IMR-90 (cell line): ENCODE results near the gene FOXL1. TPM values are rescaled to one million over a fixed set of nuclear protein-coding genes. Genes with fewer than 3 reads are reported as not detected.

ENCODE experiments used
- ATAC-seq: fragments of 200-7000 bp; cut with Tn5 transposase; 2 replicates; pipeline ENCODE4 v1.9.1; 2020; ENCODE audit warnings: low read depth, mild to moderate bottlenecking, moderate library complexity
- BruUV-seq: library from RNA; stranded (reverse); fragments of 400-500 nt; replicated peaks from 2 replicates; lab custom pipeline; 2021; lab: Mats Ljungman, UMichigan
- CTCF ChIA-PET: fragments of 300-600 bp; formaldehyde crosslinking; extraction: SDS; loops from one replicate; lab custom pipeline; 2021; ENCODE audit warnings: antibody characterized with exemption; lab: Yijun Ruan, JAX
- POLR2A ChIA-PET: fragments of 300-600 bp; sonication (Branson Sonifier 250); formaldehyde crosslinking; loops from one replicate; lab custom pipeline; 2022; ENCODE audit warnings: antibody characterized with exemption; ENCODE audit not compliant: unreplicated experiment; lab: Charles Lee
- DNase-seq: peaks from one replicate; pipeline ENCODE4 v3.0.0; 2013
- H2AFZ ChIP-seq: replicated peaks from 2 replicates; pipeline ENCODE3; 2013; ENCODE audit warnings: low read length, mild to moderate bottlenecking; ENCODE audit not compliant: poor library complexity
- H2AK5ac ChIP-seq: 2 replicates; pipeline ENCODE4 v1.6.1; 2013; ENCODE audit warnings: low read depth, low read length, inconsistent platforms
- H2AK9ac ChIP-seq: replicated peaks from 2 replicates; pipeline ENCODE3; 2013; ENCODE audit warnings: mild to moderate bottlenecking, low read depth, low read length, moderate library complexity; ENCODE audit not compliant: poor library complexity
- H2BK120ac ChIP-seq: 2 replicates; pipeline ENCODE4 v1.6.1; 2013; ENCODE audit warnings: low read depth, low read length, inconsistent platforms
- H2BK15ac ChIP-seq: 3 replicates; pipeline ENCODE4 v1.6.1; 2013; ENCODE audit warnings: low read depth, low read length, inconsistent platforms
- H2BK20ac ChIP-seq: 2 replicates; pipeline ENCODE4 v1.6.1; 2013; ENCODE audit warnings: low read depth, mild to moderate bottlenecking, inconsistent platforms, low read length, moderate library complexity
- H2BK5ac ChIP-seq: 2 replicates; pipeline ENCODE4 v1.6.1; 2013; ENCODE audit warnings: mild to moderate bottlenecking, low read depth, low read length, inconsistent platforms; ENCODE audit not compliant: poor library complexity, severe bottlenecking
- H3K14ac ChIP-seq: replicated peaks from 2 replicates; pipeline ENCODE4 v1.6.1; 2013; ENCODE audit warnings: low read depth, low read length, inconsistent platforms
- H3K18ac ChIP-seq: 2 replicates; pipeline ENCODE4 v1.6.1; 2013; ENCODE audit warnings: low read depth, low read length, control low read depth
- H3K23ac ChIP-seq: 2 replicates; pipeline ENCODE4 v1.6.1; 2013; ENCODE audit warnings: low read depth, low read length, inconsistent platforms
- H3K27ac ChIP-seq: 2 replicates; pipeline ENCODE4 v1.5.1; 2013; ENCODE audit warnings: mild to moderate bottlenecking, control low read depth, low read length; ENCODE audit not compliant: insufficient read depth
- H3K27me3 ChIP-seq: 2 replicates; pipeline ENCODE4 v1.6.1; 2013; ENCODE audit warnings: low read length; ENCODE audit not compliant: control insufficient read depth, insufficient read depth
- H3K36me3 ChIP-seq: 2 replicates; pipeline ENCODE4 v1.6.1; 2013; ENCODE audit warnings: low read length, mixed read lengths; ENCODE audit not compliant: control insufficient read depth, insufficient read depth
- H3K4ac ChIP-seq: 2 replicates; pipeline ENCODE4 v1.6.1; 2013; ENCODE audit warnings: low read depth, low read length, inconsistent platforms
- H3K4me1 ChIP-seq: 2 replicates; pipeline ENCODE4 v1.6.1; 2013; ENCODE audit warnings: low read length, mixed read lengths; ENCODE audit not compliant: control insufficient read depth, insufficient read depth
- H3K4me2 ChIP-seq: 2 replicates; pipeline ENCODE4 v1.6.1; 2013; ENCODE audit warnings: low read depth, mild to moderate bottlenecking, control low read depth, low read length, moderate library complexity
- H3K4me3 ChIP-seq: 2 replicates; pipeline ENCODE4 v1.5.1; 2013; ENCODE audit warnings: low read depth, mild to moderate bottlenecking, control low read depth, low read length, moderate library complexity; ENCODE audit not compliant: insufficient read depth
- H3K56ac ChIP-seq: 2 replicates; pipeline ENCODE4 v1.6.1; 2013; ENCODE audit warnings: low read length, inconsistent platforms; ENCODE audit not compliant: insufficient read depth; ENCODE audit errors: extremely low read depth
- H3K79me1 ChIP-seq, 2 experiments: 2 replicates each; pipeline ENCODE4 v1.6.1; 2013; ENCODE audit warnings: low read length in 2 of 2, inconsistent platforms in 1 of 2, low read depth in 1 of 2
- H3K9ac ChIP-seq: 2 replicates; pipeline ENCODE4 v1.6.1; 2013; ENCODE audit warnings: low read depth, low read length, control low read depth
- H3K9me1 ChIP-seq: 2 replicates; pipeline ENCODE4 v1.6.1; 2013; ENCODE audit warnings: low read length, inconsistent platforms; ENCODE audit not compliant: insufficient read depth
- H3K9me3 ChIP-seq: 2 replicates; pipeline ENCODE4 v1.6.1; 2013; ENCODE audit warnings: low read length; ENCODE audit not compliant: control insufficient read depth, insufficient read depth
- H4K20me1 ChIP-seq: 2 replicates; pipeline ENCODE4 v1.6.1; 2013; ENCODE audit warnings: low read length, inconsistent platforms; ENCODE audit not compliant: insufficient read depth
- H4K5ac ChIP-seq: 2 replicates; pipeline ENCODE4 v1.6.1; 2013; ENCODE audit warnings: mild to moderate bottlenecking, low read depth, low read length, control low read depth
- H4K8ac ChIP-seq, 2 experiments: 2 replicates each; pipeline ENCODE4 v1.6.1; 2013; ENCODE audit warnings: low read depth in 2 of 2, low read length in 2 of 2, control low read depth in 1 of 2, inconsistent platforms in 1 of 2
- H4K91ac ChIP-seq: 2 replicates; pipeline ENCODE4 v1.6.1; 2013; ENCODE audit warnings: low read depth, low read length, inconsistent platforms; ENCODE audit not compliant: insufficient read depth
- BHLHE40 ChIP-seq: fragments of 150-350 bp; IDR thresholded peaks from 2 replicates; pipeline ENCODE4 v1.6.1; 2016; ENCODE audit warnings: mild to moderate bottlenecking, low read depth, low read length
- CHD1 ChIP-seq: IDR thresholded peaks from 2 replicates; pipeline ENCODE4 v1.6.1; 2012; ENCODE audit warnings: low read depth, low read length, improper control_type of control experiment
- MXI1 ChIP-seq: IDR thresholded peaks from 2 replicates; pipeline ENCODE4 v1.6.1; 2012; ENCODE audit warnings: low read depth, mild to moderate bottlenecking, low read length, moderate library complexity, borderline replicate concordance
- POLR2A ChIP-seq: IDR thresholded peaks from 2 replicates; pipeline ENCODE4 v1.6.1; 2012; ENCODE audit warnings: mild to moderate bottlenecking, low read depth, low read length
- RAD21 ChIP-seq: IDR thresholded peaks from 2 replicates; pipeline ENCODE4 v1.6.1; 2012; ENCODE audit warnings: low read length, improper control_type of control experiment
- RCOR1 ChIP-seq: IDR thresholded peaks from 2 replicates; pipeline ENCODE4 v1.6.1; 2012; ENCODE audit warnings: mild to moderate bottlenecking, low read length, improper control_type of control experiment; ENCODE audit not compliant: insufficient replicate concordance
- SMC3 ChIP-seq: fragments of 150-350 bp; IDR thresholded peaks from 2 replicates; pipeline ENCODE4 v1.6.1; 2016; ENCODE audit warnings: low read depth, mild to moderate bottlenecking, antibody characterized with exemption, low read length, moderate library complexity
- WGBS, 2 experiments: methylation state at CpG; one replicate each; pipeline versions ENCODE4 v1.1.5 to v1.1.7; 2013; ENCODE audit warnings: missing lambda C conversion rate in 2 of 2; ENCODE audit not compliant: insufficient read length in 1 of 2; ENCODE audit errors: extremely low coverage in 2 of 2; 5-methylcytosine and 5-hydroxymethylcytosine counted together
- dilution Hi-C: fragments of 300-500 bp; cut with HindIII; formaldehyde crosslinking; loops from one replicate; pipeline ENCODE4 v1.14.3; 2018; ENCODE audit warnings: low sequenced_read_pairs; ENCODE audit not compliant: unreplicated experiment
- in situ Hi-C: fragments of 300-500 bp; cut with MboI; formaldehyde crosslinking; loops from 3 replicates; pipeline ENCODE4 v1.14.3; 2019; ENCODE audit warnings: low sequenced_read_pairs, inconsistent platforms, mixed read lengths
- intact Hi-C: fragments of 100-400 bp; cut with micrococcal nuclease; formaldehyde crosslinking; loops from 2 replicates; pipeline ENCODE4 v1.10.0; 2022
- polyA plus RNA-seq, 3 experiments: library from polyadenylated mRNA; depleted of rRNA; stranded (reverse); fragments of >200 nt; gene quantifications; 2 replicates each; pipeline ENCODE4 v1.2.3, GENCODE V29; 2012; ENCODE audit warnings: low replicate concordance in 1 of 3
- total RNA-seq: library from RNA; depleted of rRNA; stranded (reverse); fragments of >200 nt; gene quantifications from 2 replicates; pipeline ENCODE4 v1.2.3, GENCODE V29; 2012
- TF ChIP-seq, protein P1 (sequence below): conservative IDR thresholded peaks from 2 replicates; pipeline ENCODE4 v1.5.1; 2012; ENCODE audit warnings: mild to moderate bottlenecking, low read depth, low read length, improper control_type of control experiment
- TF ChIP-seq, protein P2 (sequence below): fragments of 150-350 bp; IDR thresholded peaks from 2 replicates; pipeline ENCODE4 v1.6.1; 2016; ENCODE audit warnings: low read depth, mild to moderate bottlenecking, low read length, moderate library complexity, borderline replicate concordance
- TF ChIP-seq, protein P3 (sequence below): fragments of 150-350 bp; IDR thresholded peaks from 2 replicates; pipeline ENCODE4 v1.6.1; 2017; ENCODE audit warnings: mild to moderate bottlenecking, antibody characterized with exemption, low read length, low read depth

The FOXL1 gene
- total and polyA plus RNA-seq, 2 of the 4 experiments (the other 2 are of a cell fraction) = 15.2 to 25.8 TPM

DNA sequence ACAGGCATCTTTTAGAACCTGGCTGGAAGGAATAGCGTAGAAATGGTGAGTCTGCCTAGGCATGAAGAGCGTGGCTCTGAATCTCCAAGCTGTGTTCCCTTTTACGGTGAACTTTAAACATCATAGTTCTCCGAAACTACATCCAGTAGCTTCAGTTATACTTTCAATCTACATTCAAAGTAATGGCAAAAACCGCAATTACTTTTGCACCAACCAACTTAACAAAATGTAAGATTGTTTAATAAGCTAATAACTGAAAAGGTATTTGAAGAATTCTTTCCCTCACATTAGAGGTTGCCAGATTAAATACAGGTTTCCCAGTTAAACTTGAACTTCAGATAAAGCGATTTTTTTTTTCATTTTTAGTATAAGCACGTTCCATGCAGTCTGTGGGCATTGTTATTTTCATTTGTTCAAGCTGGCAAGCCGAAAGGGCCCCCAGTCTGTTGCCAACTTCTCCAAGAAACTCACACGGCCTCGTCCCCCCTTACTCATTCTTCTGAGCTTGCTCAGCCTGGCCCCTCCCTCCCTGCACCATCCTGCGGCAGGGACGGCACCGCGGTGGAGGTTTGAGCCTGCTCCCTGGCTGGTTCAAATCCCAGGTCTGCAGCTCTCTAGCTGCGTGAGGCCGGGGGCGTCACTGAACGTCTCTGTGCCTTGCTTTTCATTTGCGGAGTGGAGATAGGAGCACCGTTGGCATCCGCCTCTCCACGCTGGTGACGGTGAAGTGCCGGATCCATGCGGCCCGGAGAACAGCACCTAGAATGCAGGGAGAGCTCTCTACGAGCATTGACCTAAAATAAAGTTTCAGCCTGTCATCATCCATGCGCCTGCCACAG lies 19.8 kb upstream of the FOXL1 start:
- dilution Hi-C loops = no loop called here
- CTCF ChIA-PET = interaction anchor here (0.5 to 0.6 kb wide), 2 partner anchors 12 to 701 kb away, joined by 3 read pairs; no protein-coding TSS in a partner anchor
- intact Hi-C loops = no loop called here
- no peak overlapping the region for H4K91ac ChIP-seq
- no peak overlapping the region for H2AK9ac ChIP-seq
- no peak overlapping the region for H2BK120ac ChIP-seq
- no peak overlapping the region for H3K4me2 ChIP-seq
- H2AFZ ChIP-seq = peak overlapping the region; percentile 70
- H3K4me1 ChIP-seq = peaks cover 7% of the 10 kb centered on the region; the same call in 1 of the 2 replicates
- H3K27ac ChIP-seq = no peak overlapping the region
- no peak for DNase-seq
- H2BK15ac ChIP-seq = no peak overlapping the region
- POLR2A ChIA-PET = interaction anchor here (0.7 kb wide), 1 partner anchor 611 kb away, joined by 3 read pairs; no protein-coding TSS in a partner anchor
- no peak overlapping the region for H4K8ac ChIP-seq
- H2BK20ac ChIP-seq = no peak overlapping the region
- no peak overlapping the region for H3K56ac ChIP-seq
- no peaks in the 10 kb centered on the region for H3K27me3 ChIP-seq
- BruUV-seq = no TSS peak
- H3K79me1 ChIP-seq = peaks cover 12 to 20% of the 10 kb centered on the region in 2 experiments; a peak in 3 of 4 replicates
- H3K4ac ChIP-seq = no peak overlapping the region; the same call in 1 of the 2 replicates
- H2BK5ac ChIP-seq = no peak overlapping the region
- WGBS, 2 experiments = 74% methylated on average over 23 of the region's 28 CpGs; no CpG with 5 or more reads in 1 of the 2 experiments
- no peaks in the 10 kb centered on the region for H3K36me3 ChIP-seq
- peaks cover 7% of the 10 kb centered on the region for H3K9me1 ChIP-seq
- in situ Hi-C loops = no loop called here
- no peak for ATAC-seq
- H3K23ac ChIP-seq = no peak overlapping the region
- no peak overlapping the region for H3K14ac ChIP-seq
- H4K5ac ChIP-seq = no peak overlapping the region
- no peak overlapping the region for H3K18ac ChIP-seq
- no peaks in the 10 kb centered on the region for H4K20me1 ChIP-seq
- TF ChIP-seq, protein P1, sequence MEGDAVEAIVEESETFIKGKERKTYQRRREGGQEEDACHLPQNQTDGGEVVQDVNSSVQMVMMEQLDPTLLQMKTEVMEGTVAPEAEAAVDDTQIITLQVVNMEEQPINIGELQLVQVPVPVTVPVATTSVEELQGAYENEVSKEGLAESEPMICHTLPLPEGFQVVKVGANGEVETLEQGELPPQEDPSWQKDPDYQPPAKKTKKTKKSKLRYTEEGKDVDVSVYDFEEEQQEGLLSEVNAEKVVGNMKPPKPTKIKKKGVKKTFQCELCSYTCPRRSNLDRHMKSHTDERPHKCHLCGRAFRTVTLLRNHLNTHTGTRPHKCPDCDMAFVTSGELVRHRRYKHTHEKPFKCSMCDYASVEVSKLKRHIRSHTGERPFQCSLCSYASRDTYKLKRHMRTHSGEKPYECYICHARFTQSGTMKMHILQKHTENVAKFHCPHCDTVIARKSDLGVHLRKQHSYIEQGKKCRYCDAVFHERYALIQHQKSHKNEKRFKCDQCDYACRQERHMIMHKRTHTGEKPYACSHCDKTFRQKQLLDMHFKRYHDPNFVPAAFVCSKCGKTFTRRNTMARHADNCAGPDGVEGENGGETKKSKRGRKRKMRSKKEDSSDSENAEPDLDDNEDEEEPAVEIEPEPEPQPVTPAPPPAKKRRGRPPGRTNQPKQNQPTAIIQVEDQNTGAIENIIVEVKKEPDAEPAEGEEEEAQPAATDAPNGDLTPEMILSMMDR = no peak
- TF ChIP-seq CHD1 (no peak), RAD21 (no peak), BHLHE40 (no peak), POLR2A (no peak), MXI1 (no peak), SMC3 (no peak), RCOR1 (no peak)
- TF ChIP-seq, protein P2, sequence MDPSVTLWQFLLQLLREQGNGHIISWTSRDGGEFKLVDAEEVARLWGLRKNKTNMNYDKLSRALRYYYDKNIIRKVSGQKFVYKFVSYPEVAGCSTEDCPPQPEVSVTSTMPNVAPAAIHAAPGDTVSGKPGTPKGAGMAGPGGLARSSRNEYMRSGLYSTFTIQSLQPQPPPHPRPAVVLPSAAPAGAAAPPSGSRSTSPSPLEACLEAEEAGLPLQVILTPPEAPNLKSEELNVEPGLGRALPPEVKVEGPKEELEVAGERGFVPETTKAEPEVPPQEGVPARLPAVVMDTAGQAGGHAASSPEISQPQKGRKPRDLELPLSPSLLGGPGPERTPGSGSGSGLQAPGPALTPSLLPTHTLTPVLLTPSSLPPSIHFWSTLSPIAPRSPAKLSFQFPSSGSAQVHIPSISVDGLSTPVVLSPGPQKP = no peak
- TF ChIP-seq, protein P3, sequence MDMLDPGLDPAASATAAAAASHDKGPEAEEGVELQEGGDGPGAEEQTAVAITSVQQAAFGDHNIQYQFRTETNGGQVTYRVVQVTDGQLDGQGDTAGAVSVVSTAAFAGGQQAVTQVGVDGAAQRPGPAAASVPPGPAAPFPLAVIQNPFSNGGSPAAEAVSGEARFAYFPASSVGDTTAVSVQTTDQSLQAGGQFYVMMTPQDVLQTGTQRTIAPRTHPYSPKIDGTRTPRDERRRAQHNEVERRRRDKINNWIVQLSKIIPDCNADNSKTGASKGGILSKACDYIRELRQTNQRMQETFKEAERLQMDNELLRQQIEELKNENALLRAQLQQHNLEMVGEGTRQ = no peak
- H3K9me3 ChIP-seq = no peaks in the 10 kb centered on the region
- no peak overlapping the region for H3K9ac ChIP-seq
- H3K4me3 ChIP-seq = no peak overlapping the region
- H2AK5ac ChIP-seq = no peak overlapping the region
